Measurements from ENCODE around the gene PEPD. TPM values are rescaled to one million over a fixed set of nuclear protein-coding genes. Genes with fewer than 3 reads are reported as not detected.

PEPD gene
- total RNA-seq, 2 donors from 2014 or later, result 52.2 to 67.9 TPM

DNA sequence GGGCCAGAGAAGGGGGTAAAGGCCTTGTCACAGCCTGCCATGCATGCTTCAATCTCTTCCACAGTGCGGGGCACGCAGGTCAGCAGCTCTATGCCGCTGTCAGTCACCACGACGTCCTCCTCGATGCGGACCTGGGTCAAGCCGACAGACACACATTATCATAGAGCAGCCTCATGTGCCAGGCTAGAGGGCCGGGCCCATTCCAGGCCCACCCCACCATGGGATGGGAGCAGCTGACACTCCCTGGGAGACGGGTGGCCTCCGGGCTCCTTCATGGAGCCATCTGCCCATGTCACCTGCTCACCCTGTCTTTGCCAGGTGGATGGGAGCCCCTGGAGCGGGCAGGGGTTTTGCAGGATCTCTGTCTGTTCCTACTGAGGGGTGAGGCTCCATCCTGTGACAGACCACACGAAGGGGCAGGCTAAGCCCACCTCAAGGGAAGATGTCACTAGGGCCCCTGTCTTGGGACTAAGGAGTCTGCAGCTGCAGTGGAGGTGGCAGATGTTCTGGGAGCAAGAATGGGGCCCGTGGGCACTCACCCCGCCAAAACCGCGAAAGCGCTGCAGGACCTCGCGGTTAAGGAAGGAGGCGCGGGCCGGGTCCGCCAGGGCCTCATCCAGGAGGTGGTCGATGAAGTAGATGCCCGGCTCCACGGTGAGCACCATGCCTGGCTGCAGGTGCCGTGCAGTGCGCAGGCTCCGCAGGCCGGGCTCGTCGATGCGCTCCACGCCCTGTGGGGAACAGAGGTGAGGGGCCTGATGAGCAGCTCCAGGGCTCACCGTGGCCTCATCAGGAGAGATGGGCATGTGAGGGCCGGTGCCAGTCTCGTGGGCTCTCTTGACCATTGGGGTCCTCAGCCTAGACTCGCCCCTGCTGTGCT, 134.0 kb downstream of the PEPD start:
- Mint-ChIP-seq H3K27me3 (ENCODE audit: insufficient read depth) (no peaks in the 10 kb centered on the region), H3K36me3 (ENCODE audit: low read depth) (peaks cover 13% of the 10 kb centered on the region), H3K4me3 (no peak overlapping the region), H3K27ac (no peak overlapping the region), H3K4me1 (no peaks in the 10 kb centered on the region), H3K9me3 (no peaks in the 10 kb centered on the region)
- TF ChIP-seq, protein P1, sequence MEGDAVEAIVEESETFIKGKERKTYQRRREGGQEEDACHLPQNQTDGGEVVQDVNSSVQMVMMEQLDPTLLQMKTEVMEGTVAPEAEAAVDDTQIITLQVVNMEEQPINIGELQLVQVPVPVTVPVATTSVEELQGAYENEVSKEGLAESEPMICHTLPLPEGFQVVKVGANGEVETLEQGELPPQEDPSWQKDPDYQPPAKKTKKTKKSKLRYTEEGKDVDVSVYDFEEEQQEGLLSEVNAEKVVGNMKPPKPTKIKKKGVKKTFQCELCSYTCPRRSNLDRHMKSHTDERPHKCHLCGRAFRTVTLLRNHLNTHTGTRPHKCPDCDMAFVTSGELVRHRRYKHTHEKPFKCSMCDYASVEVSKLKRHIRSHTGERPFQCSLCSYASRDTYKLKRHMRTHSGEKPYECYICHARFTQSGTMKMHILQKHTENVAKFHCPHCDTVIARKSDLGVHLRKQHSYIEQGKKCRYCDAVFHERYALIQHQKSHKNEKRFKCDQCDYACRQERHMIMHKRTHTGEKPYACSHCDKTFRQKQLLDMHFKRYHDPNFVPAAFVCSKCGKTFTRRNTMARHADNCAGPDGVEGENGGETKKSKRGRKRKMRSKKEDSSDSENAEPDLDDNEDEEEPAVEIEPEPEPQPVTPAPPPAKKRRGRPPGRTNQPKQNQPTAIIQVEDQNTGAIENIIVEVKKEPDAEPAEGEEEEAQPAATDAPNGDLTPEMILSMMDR (conservative IDR thresholded peaks at IDR 0.05), result no peak
- Histone ChIP-seq H3K27ac (ENCODE audit: low read depth, low read length) (no peak overlapping the region), H3K4me3 (ENCODE audit: low read length) (no peak overlapping the region), H3K4me1 (ENCODE audit: control insufficient read depth, insufficient read depth, low read length) (no peaks in the 10 kb centered on the region), H3K36me3 (ENCODE audit: control insufficient read depth, insufficient read depth, low read length) (peaks cover 14% of the 10 kb centered on the region), H3K27me3 (ENCODE audit: control insufficient read depth, insufficient read depth, low read length, poor library complexity, severe bottlenecking) (no peaks in the 10 kb centered on the region), H3K9me3 (ENCODE audit: control insufficient read depth, low read length) (no peaks in the 10 kb centered on the region), H3K9ac (ENCODE audit: extremely low read depth, low read length, poor library complexity, severe bottlenecking) (no peak overlapping the region)
- 92 to 99% methylated on average over 25 to 39 of the region's 39 CpGs for WGBS, 2 experiments (ENCODE audit: insufficient coverage in 1 of 2, insufficient read length in 1 of 2)
- DNase-seq, result no peak

DNA sequence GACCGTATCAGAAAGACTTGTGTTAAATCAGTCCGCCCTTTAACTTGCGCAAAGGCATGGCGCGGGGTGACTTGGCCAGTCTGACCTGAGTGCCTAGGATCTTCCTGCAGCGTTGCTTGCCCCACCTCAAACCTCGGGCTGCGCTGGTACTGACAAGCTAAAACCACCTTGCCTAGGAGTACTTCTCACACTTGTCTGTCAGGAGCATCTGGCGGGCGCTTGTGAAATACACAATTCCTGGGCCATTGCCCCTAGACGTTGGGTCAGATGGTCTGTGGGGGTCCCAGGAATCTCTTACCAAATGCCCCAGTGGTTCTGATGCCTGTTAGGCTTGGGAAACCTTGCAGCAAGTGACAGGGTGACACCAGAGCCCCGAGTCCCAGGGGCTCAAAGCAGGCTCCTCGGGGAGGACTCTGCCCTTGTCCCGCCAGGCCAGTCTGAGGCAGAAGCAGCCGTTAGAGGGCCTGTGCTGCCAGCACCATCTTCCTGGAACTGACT, 135.2 kb downstream of the PEPD start:
- no peaks in the 10 kb centered on the region for H3K9me3 Mint-ChIP-seq

DNA sequence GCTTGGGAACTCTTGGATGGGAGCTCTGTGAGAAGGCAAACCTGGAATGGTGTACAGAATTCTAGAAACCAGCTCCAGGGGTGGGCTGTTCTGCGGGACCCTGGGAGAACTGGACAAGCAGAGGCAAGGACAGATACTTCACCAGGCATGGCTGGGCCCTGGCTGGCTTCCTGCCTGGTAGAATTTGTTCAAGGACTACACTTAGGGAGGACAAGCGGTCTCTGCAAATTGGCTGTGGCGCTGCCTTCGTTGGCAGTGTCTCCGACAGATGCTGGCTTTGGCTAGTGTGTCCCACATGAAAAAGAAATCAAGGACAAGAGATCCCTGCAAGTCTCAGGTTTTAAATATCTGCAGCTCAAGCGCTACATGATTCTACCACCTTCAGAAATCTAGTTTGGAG, 135.6 kb downstream of the PEPD start:
- TF ChIP-seq, protein P1 (conservative IDR thresholded peaks at IDR 0.05), result no peak
- H3K36me3 ChIP-seq (ENCODE audit: control insufficient read depth, insufficient read depth, low read length), result peaks cover 28% of the 10 kb centered on the region
- H3K4me3 Mint-ChIP-seq, result no peak overlapping the region
- H3K4me3 ChIP-seq (ENCODE audit: low read length), result no peak overlapping the region
- H3K27me3 ChIP-seq (ENCODE audit: control insufficient read depth, insufficient read depth, low read length, poor library complexity, severe bottlenecking), result no peaks in the 10 kb centered on the region
- no peak overlapping the region for H3K27ac ChIP-seq (ENCODE audit: low read depth, low read length)
- WGBS, 2 experiments (ENCODE audit: insufficient coverage in 1 of 2, insufficient read length in 1 of 2), result 89 to 91% methylated on average over 5 to 6 of the region's 6 CpGs
- H3K9ac ChIP-seq (ENCODE audit: extremely low read depth, low read length, poor library complexity, severe bottlenecking), result no peak overlapping the region
- no peaks in the 10 kb centered on the region for H3K9me3 Mint-ChIP-seq
- DNase-seq, result no peak
- peaks cover 2% of the 10 kb centered on the region for H3K4me1 Mint-ChIP-seq
- peaks cover 18% of the 10 kb centered on the region for H3K36me3 Mint-ChIP-seq (ENCODE audit: low read depth)
- H3K4me1 ChIP-seq (ENCODE audit: control insufficient read depth, insufficient read depth, low read length), result no peaks in the 10 kb centered on the region
- no peaks in the 10 kb centered on the region for H3K9me3 ChIP-seq (ENCODE audit: control insufficient read depth, low read length)
- H3K27me3 Mint-ChIP-seq (ENCODE audit: insufficient read depth), result no peaks in the 10 kb centered on the region
- H3K27ac Mint-ChIP-seq, result peak overlapping the region; percentile 17

More for the DNA sequence above, 135.2 kb downstream of the PEPD start:
- H3K36me3 ChIP-seq (ENCODE audit: control insufficient read depth, insufficient read depth, low read length), result peaks cover 23% of the 10 kb centered on the region
- no peak for DNase-seq
- H3K9ac ChIP-seq (ENCODE audit: extremely low read depth, low read length, poor library complexity, severe bottlenecking), result no peak overlapping the region
- Mint-ChIP-seq H3K4me1 (no peaks in the 10 kb centered on the region), H3K4me3 (no peak overlapping the region), H3K27ac (no peak overlapping the region), H3K36me3 (ENCODE audit: low read depth) (peaks cover 13% of the 10 kb centered on the region), H3K27me3 (ENCODE audit: insufficient read depth) (no peaks in the 10 kb centered on the region)
- no peaks in the 10 kb centered on the region for H3K27me3 ChIP-seq (ENCODE audit: control insufficient read depth, insufficient read depth, low read length, poor library complexity, severe bottlenecking)
- TF ChIP-seq, protein P1 (conservative IDR thresholded peaks at IDR 0.05), result no peak
- no peak overlapping the region for H3K27ac ChIP-seq (ENCODE audit: low read depth, low read length)
- no peak overlapping the region for H3K4me3 ChIP-seq (ENCODE audit: low read length)
- WGBS, 2 experiments (ENCODE audit: insufficient coverage in 1 of 2, insufficient read length in 1 of 2), result 92 to 94% methylated on average over 15 of the region's 15 CpGs
- no peaks in the 10 kb centered on the region for H3K9me3 ChIP-seq (ENCODE audit: control insufficient read depth, low read length)
- H3K4me1 ChIP-seq (ENCODE audit: control insufficient read depth, insufficient read depth, low read length), result no peaks in the 10 kb centered on the region

All from endodermal cell (in vitro differentiated cells).